Measurements from ENCODE around the gene SEPTIN2. TPM values are rescaled to one million over a fixed set of nuclear protein-coding genes. Genes with fewer than 3 reads are reported as not detected.
"Not testable (repeated sequence)": the region's sequence is repeated elsewhere in the genome, so short reads cannot be mapped to it uniquely, and the experiment has no call there.

The SEPTIN2 gene
- total RNA-seq, 1 experiment from 2014 or later: 445 TPM

DNA sequence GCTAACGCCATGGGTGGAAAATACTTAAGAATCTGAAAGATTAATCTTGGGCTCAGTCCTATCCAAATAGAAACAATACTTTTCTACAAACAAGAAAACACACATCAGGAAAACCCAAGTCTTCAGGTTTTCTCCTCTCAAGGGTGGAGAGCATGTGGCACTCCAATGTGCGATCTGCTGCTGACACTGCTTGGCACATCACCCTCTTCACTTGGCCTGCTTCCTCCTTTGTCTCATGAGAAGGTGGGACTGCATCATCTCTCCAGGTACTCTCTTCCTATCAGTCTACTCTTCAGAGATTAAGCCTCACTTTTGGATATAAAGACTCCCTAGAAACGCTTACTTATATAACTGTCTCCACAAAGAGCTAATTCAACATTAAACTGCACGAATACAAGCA, 26.7 kb upstream of the SEPTIN2 start:
- H3K36me3 Mint-ChIP-seq (ENCODE audit: insufficient read depth, unreplicated experiment): peaks cover 19% of the 10 kb centered on the region
- intact Hi-C loops (cut with micrococcal nuclease; ENCODE audit: unreplicated experiment): no loop called here
- peaks cover 38% of the 10 kb centered on the region for H3K4me1 Mint-ChIP-seq (ENCODE audit: low read depth, unreplicated experiment)
- H3K4me3 Mint-ChIP-seq (ENCODE audit: low read depth, unreplicated experiment): no peak overlapping the region
- H3K9me3 Mint-ChIP-seq (ENCODE audit: low read depth, unreplicated experiment): no peaks in the 10 kb centered on the region
- TF ChIP-seq, protein P1, sequence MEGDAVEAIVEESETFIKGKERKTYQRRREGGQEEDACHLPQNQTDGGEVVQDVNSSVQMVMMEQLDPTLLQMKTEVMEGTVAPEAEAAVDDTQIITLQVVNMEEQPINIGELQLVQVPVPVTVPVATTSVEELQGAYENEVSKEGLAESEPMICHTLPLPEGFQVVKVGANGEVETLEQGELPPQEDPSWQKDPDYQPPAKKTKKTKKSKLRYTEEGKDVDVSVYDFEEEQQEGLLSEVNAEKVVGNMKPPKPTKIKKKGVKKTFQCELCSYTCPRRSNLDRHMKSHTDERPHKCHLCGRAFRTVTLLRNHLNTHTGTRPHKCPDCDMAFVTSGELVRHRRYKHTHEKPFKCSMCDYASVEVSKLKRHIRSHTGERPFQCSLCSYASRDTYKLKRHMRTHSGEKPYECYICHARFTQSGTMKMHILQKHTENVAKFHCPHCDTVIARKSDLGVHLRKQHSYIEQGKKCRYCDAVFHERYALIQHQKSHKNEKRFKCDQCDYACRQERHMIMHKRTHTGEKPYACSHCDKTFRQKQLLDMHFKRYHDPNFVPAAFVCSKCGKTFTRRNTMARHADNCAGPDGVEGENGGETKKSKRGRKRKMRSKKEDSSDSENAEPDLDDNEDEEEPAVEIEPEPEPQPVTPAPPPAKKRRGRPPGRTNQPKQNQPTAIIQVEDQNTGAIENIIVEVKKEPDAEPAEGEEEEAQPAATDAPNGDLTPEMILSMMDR (IDR thresholded peaks at IDR 0.05; ENCODE audit: unreplicated experiment): no peak
- no peaks in the 10 kb centered on the region for H3K27me3 Mint-ChIP-seq (ENCODE audit: unreplicated experiment)
- BruUV-seq (replicated peaks): no TSS peak
- H3K27ac Mint-ChIP-seq (ENCODE audit: unreplicated experiment): no peak overlapping the region
- CTCF ChIA-PET: no interaction called here
- DNase-seq: no peak

DNA sequence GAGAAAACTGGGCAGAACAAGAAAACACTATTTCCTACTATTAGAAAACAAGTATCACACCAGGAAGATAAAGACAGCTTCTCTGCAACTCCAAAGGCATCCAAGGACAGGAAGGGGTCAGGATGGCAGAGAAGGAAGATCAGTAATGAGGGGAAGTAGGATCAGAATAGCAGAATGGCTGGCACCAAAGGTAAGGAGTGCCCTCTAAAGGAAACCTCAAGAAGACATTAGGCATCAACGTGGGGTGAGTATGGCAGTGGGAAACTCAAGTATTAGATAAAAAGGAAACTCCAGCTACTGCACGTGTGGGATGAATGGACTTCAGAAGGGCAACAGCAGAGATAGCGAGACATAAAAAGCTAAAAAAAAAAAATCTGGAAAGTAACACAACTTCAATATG, 26.1 kb upstream of the SEPTIN2 start:
- peaks cover 13% of the 10 kb centered on the region for H3K36me3 Mint-ChIP-seq (ENCODE audit: insufficient read depth, unreplicated experiment)
- TF ChIP-seq, protein P1 (IDR thresholded peaks at IDR 0.05; ENCODE audit: unreplicated experiment): no peak
- peaks cover 38% of the 10 kb centered on the region for H3K4me1 Mint-ChIP-seq (ENCODE audit: low read depth, unreplicated experiment)
- no peaks in the 10 kb centered on the region for H3K9me3 Mint-ChIP-seq (ENCODE audit: low read depth, unreplicated experiment)
- H3K27me3 Mint-ChIP-seq (ENCODE audit: unreplicated experiment): no peaks in the 10 kb centered on the region
- CTCF ChIA-PET: interaction anchor here (0.6 kb wide), 1 partner anchor 58 kb away, joined by 6 read pairs; no protein-coding TSS in a partner anchor
- no TSS peak for BruUV-seq (replicated peaks)
- no peak for DNase-seq
- no peak overlapping the region for H3K27ac Mint-ChIP-seq (ENCODE audit: unreplicated experiment)
- intact Hi-C loops (cut with micrococcal nuclease; ENCODE audit: unreplicated experiment): no loop called here
- H3K4me3 Mint-ChIP-seq (ENCODE audit: low read depth, unreplicated experiment): no peak overlapping the region

DNA sequence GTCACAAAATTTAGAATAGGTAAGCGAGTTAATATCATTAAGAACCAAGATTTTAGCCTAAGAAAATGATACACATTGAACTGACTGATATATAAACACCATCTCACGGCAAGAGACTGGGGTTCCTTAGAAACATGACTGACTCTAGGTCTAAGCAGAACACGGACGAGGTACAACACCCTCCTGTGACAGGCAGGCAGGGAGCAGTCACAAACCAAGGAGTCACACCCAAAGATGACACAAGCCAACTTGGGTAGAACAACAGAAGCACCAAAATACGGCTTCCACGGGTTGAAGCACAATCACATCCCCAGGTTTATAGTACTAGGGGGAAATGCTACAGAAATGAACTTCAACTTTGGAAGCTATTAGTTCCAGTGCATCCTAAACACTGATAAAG, 24.6 kb upstream of the SEPTIN2 start:
- H3K4me3 Mint-ChIP-seq (ENCODE audit: low read depth, unreplicated experiment): no peak overlapping the region

DNA sequence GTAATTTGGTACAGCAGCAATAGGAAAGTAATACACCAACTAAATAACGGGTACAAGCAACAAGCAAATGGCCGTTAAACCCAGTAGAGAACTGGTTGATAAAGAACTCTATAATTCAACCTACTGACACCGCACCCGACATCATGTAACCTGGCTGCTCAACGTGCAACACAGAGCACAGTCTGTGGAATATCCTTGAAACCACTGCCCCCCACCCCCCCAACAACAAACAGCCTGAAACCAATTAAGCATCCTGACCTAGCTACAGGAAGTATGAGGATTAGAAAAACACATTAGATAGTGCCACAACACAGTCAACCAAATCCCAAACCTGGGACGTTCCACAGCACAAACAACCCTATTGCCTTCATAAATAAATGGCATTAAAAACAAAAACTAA, 23.7 kb upstream of the SEPTIN2 start:
- TF ChIP-seq, protein P1 (IDR thresholded peaks at IDR 0.05; ENCODE audit: unreplicated experiment): no peak
- Mint-ChIP-seq H3K36me3 (ENCODE audit: insufficient read depth, unreplicated experiment) (no peaks in the 10 kb centered on the region), H3K27me3 (ENCODE audit: unreplicated experiment) (no peaks in the 10 kb centered on the region), H3K9me3 (ENCODE audit: low read depth, unreplicated experiment) (no peaks in the 10 kb centered on the region), H3K4me1 (ENCODE audit: low read depth, unreplicated experiment) (peaks cover 20% of the 10 kb centered on the region), H3K4me3 (ENCODE audit: low read depth, unreplicated experiment) (no peak overlapping the region), H3K27ac (ENCODE audit: unreplicated experiment) (no peak overlapping the region)
- no TSS peak for BruUV-seq (replicated peaks)
- CTCF ChIA-PET: interaction anchor here (0.7 to 1.1 kb wide), 2 partner anchors 11 to 189 kb away, joined by 3 to 4 read pairs; no protein-coding TSS in a partner anchor
- intact Hi-C loops (cut with micrococcal nuclease; ENCODE audit: unreplicated experiment): no loop called here
- no peak for DNase-seq

More for the DNA sequence above, 24.6 kb upstream of the SEPTIN2 start:
- no peaks in the 10 kb centered on the region for H3K9me3 Mint-ChIP-seq (ENCODE audit: low read depth, unreplicated experiment)
- no peak overlapping the region for H3K27ac Mint-ChIP-seq (ENCODE audit: unreplicated experiment)
- CTCF ChIA-PET: interaction anchor here (0.5 kb wide), 1 partner anchor 285 kb away, joined by 4 read pairs; no protein-coding TSS in a partner anchor
- H3K36me3 Mint-ChIP-seq (ENCODE audit: insufficient read depth, unreplicated experiment): peaks cover 4% of the 10 kb centered on the region
- no peaks in the 10 kb centered on the region for H3K27me3 Mint-ChIP-seq (ENCODE audit: unreplicated experiment)
- TF ChIP-seq, protein P1 (IDR thresholded peaks at IDR 0.05; ENCODE audit: unreplicated experiment): no peak
- no TSS peak for BruUV-seq (replicated peaks)
- peaks cover 27% of the 10 kb centered on the region for H3K4me1 Mint-ChIP-seq (ENCODE audit: low read depth, unreplicated experiment)
- intact Hi-C loops (cut with micrococcal nuclease; ENCODE audit: unreplicated experiment): no loop called here
- no peak for DNase-seq

DNA sequence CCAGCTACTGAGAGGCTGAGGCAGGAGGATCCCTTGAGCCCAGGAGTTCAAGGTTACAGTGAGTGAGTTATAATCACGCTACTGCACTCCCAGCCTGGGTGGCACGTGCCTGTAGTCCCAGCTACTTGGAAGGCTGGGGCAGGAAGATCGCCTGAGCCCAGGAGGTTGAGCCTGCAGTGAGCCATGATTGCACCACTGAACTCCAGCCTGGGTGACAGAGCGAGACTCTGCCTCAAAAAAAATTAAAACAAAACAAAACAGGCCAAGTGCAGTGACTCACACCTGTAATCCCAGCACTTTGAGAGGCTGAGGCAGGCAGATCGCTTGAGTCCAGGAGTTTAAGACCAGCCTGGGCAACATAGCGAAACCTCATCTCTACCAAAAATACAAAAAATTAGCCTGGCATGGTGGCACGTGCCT, 22.3 kb upstream of the SEPTIN2 start:
- CTCF ChIA-PET; H3K27ac Mint-ChIP-seq (ENCODE audit: unreplicated experiment); H3K4me3 Mint-ChIP-seq (ENCODE audit: low read depth, unreplicated experiment); BruUV-seq (replicated peaks); H3K27me3 Mint-ChIP-seq (ENCODE audit: unreplicated experiment); H3K9me3 Mint-ChIP-seq (ENCODE audit: low read depth, unreplicated experiment); DNase-seq; H3K36me3 Mint-ChIP-seq (ENCODE audit: insufficient read depth, unreplicated experiment); intact Hi-C loops (cut with micrococcal nuclease; ENCODE audit: unreplicated experiment): not testable (repeated sequence)
- H3K4me1 Mint-ChIP-seq (ENCODE audit: low read depth, unreplicated experiment): peaks cover 20% of the 10 kb centered on the region

Data from Calu3 (cell line).